Erythroblast (primary cell): ENCODE results near the gene MDGA2.
"Not testable (repeated sequence)": the region's sequence is repeated elsewhere in the genome, so short reads cannot be mapped to it uniquely, and the experiment has no call there.

Experiments
- DNase-seq, 2 experiments: peaks; one replicate each; lab custom pipeline; 2025; lab: John Stamatoyannopoulos, UW
- GATA1 ChIP-seq: IDR thresholded peaks from 2 replicates; pipeline ENCODE4 v1.6.1; 2011; ENCODE audit warnings: low read depth, mild to moderate bottlenecking, control low read depth, low read length, moderate library complexity
- POLR2A ChIP-seq: IDR thresholded peaks from 2 replicates; pipeline ENCODE4 v1.6.1; 2011; ENCODE audit warnings: mild to moderate bottlenecking, low read length

Gene MDGA2

GRCh38 chr14:47189911-47190484 lies 485.4 kb downstream of the MDGA2 start:
- DNase-seq: no peak
- TF ChIP-seq POLR2A (no peak), GATA1 (no peak)

- DNase-seq: no peak
- TF ChIP-seq POLR2A: no peak
- TF ChIP-seq GATA1: no peak
Observed at GRCh38 chr14:47186486-47186885, 488.9 kb downstream of the MDGA2 start.

GRCh38 chr14:47179906-47180305 lies 495.5 kb downstream of the MDGA2 start:
- no peak for TF ChIP-seq POLR2A
- no peak for TF ChIP-seq GATA1
- no peak for DNase-seq

GRCh38 chr14:47171896-47172295 lies 503.5 kb downstream of the MDGA2 start:
- not testable (repeated sequence) for DNase-seq

- no peak for DNase-seq
- TF ChIP-seq POLR2A (no peak), GATA1 (no peak)
Observed at GRCh38 chr14:47167402-47167801, 508.0 kb downstream of the MDGA2 start.

- DNase-seq: no peak
- TF ChIP-seq GATA1: no peak
- TF ChIP-seq POLR2A: no peak
Observed at GRCh38 chr14:47155395-47155794, 520.0 kb downstream of the MDGA2 start.

- no peak for DNase-seq
- TF ChIP-seq GATA1 (no peak), POLR2A (no peak)
Observed at GRCh38 chr14:47154276-47154797, 521.1 kb downstream of the MDGA2 start.

GRCh38 chr14:47153746-47154145 lies 521.7 kb downstream of the MDGA2 start:
- no peak for DNase-seq
- no peak for TF ChIP-seq GATA1
- TF ChIP-seq POLR2A: no peak

- DNase-seq: no peak
- TF ChIP-seq POLR2A: no peak
- no peak for TF ChIP-seq GATA1
Observed at GRCh38 chr14:47150267-47150666, 525.1 kb downstream of the MDGA2 start.

GRCh38 chr14:47149326-47149725 lies 526.1 kb downstream of the MDGA2 start:
- no peak for DNase-seq
- no peak for TF ChIP-seq POLR2A
- TF ChIP-seq GATA1: no peak

- TF ChIP-seq POLR2A (no peak), GATA1 (no peak)
- no peak for DNase-seq
Observed at GRCh38 chr14:47148686-47149085, 526.7 kb downstream of the MDGA2 start.

GRCh38 chr14:47120645-47121044 lies 554.8 kb downstream of the MDGA2 start:
- DNase-seq: no peak

GRCh38 chr14:47103771-47104170 lies 571.6 kb downstream of the MDGA2 start:
- TF ChIP-seq GATA1: no peak

More at GRCh38 chr14:47120645-47121044, 554.8 kb downstream of the MDGA2 start:
- no peak for TF ChIP-seq POLR2A
- no peak for TF ChIP-seq GATA1

GRCh38 chr14:47102472-47102871 lies 572.9 kb downstream of the MDGA2 start:
- TF ChIP-seq POLR2A (no peak), GATA1 (no peak)
- no peak for DNase-seq

More at GRCh38 chr14:47103771-47104170, 571.6 kb downstream of the MDGA2 start:
- no peak for DNase-seq

- no peak for DNase-seq
- TF ChIP-seq POLR2A: no peak
- TF ChIP-seq GATA1: no peak
Observed at GRCh38 chr14:47085678-47086077, 589.7 kb downstream of the MDGA2 start.

GRCh38 chr14:47065326-47065725 lies 610.1 kb downstream of the MDGA2 start:
- no peak for DNase-seq
- TF ChIP-seq POLR2A (no peak), GATA1 (no peak)
